IMR-90 (cell line): Measurements from ENCODE around the gene KCNK10. TPM values are rescaled to one million over a fixed set of nuclear protein-coding genes. Genes with fewer than 3 reads are reported as not detected.

Experiments
- ATAC-seq: fragments of 200-7000 bp; cut with Tn5 transposase; 2 replicates; pipeline ENCODE4 v1.9.1; 2020; ENCODE audit warnings: low read depth, mild to moderate bottlenecking, moderate library complexity
- BruUV-seq: library from RNA; stranded (reverse); fragments of 400-500 nt; replicated peaks from 2 replicates; lab custom pipeline; 2021; lab: Mats Ljungman, UMichigan
- CTCF ChIA-PET: fragments of 300-600 bp; formaldehyde crosslinking; extraction: SDS; loops from one replicate; lab custom pipeline; 2021; ENCODE audit warnings: antibody characterized with exemption; lab: Yijun Ruan, JAX
- POLR2A ChIA-PET: fragments of 300-600 bp; sonication (Branson Sonifier 250); formaldehyde crosslinking; loops from one replicate; lab custom pipeline; 2022; ENCODE audit warnings: antibody characterized with exemption; ENCODE audit not compliant: unreplicated experiment; lab: Charles Lee
- DNase-seq: peaks from one replicate; pipeline ENCODE4 v3.0.0; 2013
- H2AFZ ChIP-seq: replicated peaks from 2 replicates; pipeline ENCODE3; 2013; ENCODE audit warnings: low read length, mild to moderate bottlenecking; ENCODE audit not compliant: poor library complexity
- H2AK5ac ChIP-seq: 2 replicates; pipeline ENCODE4 v1.6.1; 2013; ENCODE audit warnings: low read depth, low read length, inconsistent platforms
- H2AK9ac ChIP-seq: replicated peaks from 2 replicates; pipeline ENCODE3; 2013; ENCODE audit warnings: mild to moderate bottlenecking, low read depth, low read length, moderate library complexity; ENCODE audit not compliant: poor library complexity
- H2BK120ac ChIP-seq: 2 replicates; pipeline ENCODE4 v1.6.1; 2013; ENCODE audit warnings: low read depth, low read length, inconsistent platforms
- H2BK15ac ChIP-seq: 3 replicates; pipeline ENCODE4 v1.6.1; 2013; ENCODE audit warnings: low read depth, low read length, inconsistent platforms
- H2BK20ac ChIP-seq: 2 replicates; pipeline ENCODE4 v1.6.1; 2013; ENCODE audit warnings: low read depth, mild to moderate bottlenecking, inconsistent platforms, low read length, moderate library complexity
- H2BK5ac ChIP-seq: 2 replicates; pipeline ENCODE4 v1.6.1; 2013; ENCODE audit warnings: mild to moderate bottlenecking, low read depth, low read length, inconsistent platforms; ENCODE audit not compliant: poor library complexity, severe bottlenecking
- H3K14ac ChIP-seq: replicated peaks from 2 replicates; pipeline ENCODE4 v1.6.1; 2013; ENCODE audit warnings: low read depth, low read length, inconsistent platforms
- H3K18ac ChIP-seq: 2 replicates; pipeline ENCODE4 v1.6.1; 2013; ENCODE audit warnings: low read depth, low read length, control low read depth
- H3K23ac ChIP-seq: 2 replicates; pipeline ENCODE4 v1.6.1; 2013; ENCODE audit warnings: low read depth, low read length, inconsistent platforms
- H3K27ac ChIP-seq: 2 replicates; pipeline ENCODE4 v1.5.1; 2013; ENCODE audit warnings: mild to moderate bottlenecking, control low read depth, low read length; ENCODE audit not compliant: insufficient read depth
- H3K27me3 ChIP-seq: 2 replicates; pipeline ENCODE4 v1.6.1; 2013; ENCODE audit warnings: low read length; ENCODE audit not compliant: control insufficient read depth, insufficient read depth
- H3K36me3 ChIP-seq: 2 replicates; pipeline ENCODE4 v1.6.1; 2013; ENCODE audit warnings: low read length, mixed read lengths; ENCODE audit not compliant: control insufficient read depth, insufficient read depth
- H3K4ac ChIP-seq: 2 replicates; pipeline ENCODE4 v1.6.1; 2013; ENCODE audit warnings: low read depth, low read length, inconsistent platforms
- H3K4me1 ChIP-seq: 2 replicates; pipeline ENCODE4 v1.6.1; 2013; ENCODE audit warnings: low read length, mixed read lengths; ENCODE audit not compliant: control insufficient read depth, insufficient read depth
- H3K4me2 ChIP-seq: 2 replicates; pipeline ENCODE4 v1.6.1; 2013; ENCODE audit warnings: low read depth, mild to moderate bottlenecking, control low read depth, low read length, moderate library complexity
- H3K4me3 ChIP-seq: 2 replicates; pipeline ENCODE4 v1.5.1; 2013; ENCODE audit warnings: low read depth, mild to moderate bottlenecking, control low read depth, low read length, moderate library complexity; ENCODE audit not compliant: insufficient read depth
- H3K56ac ChIP-seq: 2 replicates; pipeline ENCODE4 v1.6.1; 2013; ENCODE audit warnings: low read length, inconsistent platforms; ENCODE audit not compliant: insufficient read depth; ENCODE audit errors: extremely low read depth
- H3K79me1 ChIP-seq, 2 experiments: 2 replicates each; pipeline ENCODE4 v1.6.1; 2013; ENCODE audit warnings: low read length in 2 of 2, inconsistent platforms in 1 of 2, low read depth in 1 of 2
- H3K9ac ChIP-seq: 2 replicates; pipeline ENCODE4 v1.6.1; 2013; ENCODE audit warnings: low read depth, low read length, control low read depth
- H3K9me1 ChIP-seq: 2 replicates; pipeline ENCODE4 v1.6.1; 2013; ENCODE audit warnings: low read length, inconsistent platforms; ENCODE audit not compliant: insufficient read depth
- H3K9me3 ChIP-seq: 2 replicates; pipeline ENCODE4 v1.6.1; 2013; ENCODE audit warnings: low read length; ENCODE audit not compliant: control insufficient read depth, insufficient read depth
- H4K20me1 ChIP-seq: 2 replicates; pipeline ENCODE4 v1.6.1; 2013; ENCODE audit warnings: low read length, inconsistent platforms; ENCODE audit not compliant: insufficient read depth
- H4K5ac ChIP-seq: 2 replicates; pipeline ENCODE4 v1.6.1; 2013; ENCODE audit warnings: mild to moderate bottlenecking, low read depth, low read length, control low read depth
- H4K8ac ChIP-seq, 2 experiments: 2 replicates each; pipeline ENCODE4 v1.6.1; 2013; ENCODE audit warnings: low read depth in 2 of 2, low read length in 2 of 2, control low read depth in 1 of 2, inconsistent platforms in 1 of 2
- H4K91ac ChIP-seq: 2 replicates; pipeline ENCODE4 v1.6.1; 2013; ENCODE audit warnings: low read depth, low read length, inconsistent platforms; ENCODE audit not compliant: insufficient read depth
- BHLHE40 ChIP-seq: fragments of 150-350 bp; IDR thresholded peaks from 2 replicates; pipeline ENCODE4 v1.6.1; 2016; ENCODE audit warnings: mild to moderate bottlenecking, low read depth, low read length
- CEBPB ChIP-seq: IDR thresholded peaks from 2 replicates; pipeline ENCODE4 v1.6.1; 2012; ENCODE audit warnings: low read depth, low read length, improper control_type of control experiment
- CHD1 ChIP-seq: IDR thresholded peaks from 2 replicates; pipeline ENCODE4 v1.6.1; 2012; ENCODE audit warnings: low read depth, low read length, improper control_type of control experiment
- FOS ChIP-seq: fragments of 150-350 bp; IDR thresholded peaks from 2 replicates; pipeline ENCODE4 v1.6.1; 2016; ENCODE audit warnings: low read depth, low read length
- MAFK ChIP-seq: IDR thresholded peaks from 2 replicates; pipeline ENCODE4 v1.6.1; 2012; ENCODE audit warnings: low read depth, low read length, improper control_type of control experiment
- MAZ ChIP-seq: IDR thresholded peaks from 2 replicates; pipeline ENCODE4 v1.6.1; 2012; ENCODE audit warnings: low read depth, mild to moderate bottlenecking, low read length, improper control_type of control experiment, moderate library complexity, borderline replicate concordance
- MXI1 ChIP-seq: IDR thresholded peaks from 2 replicates; pipeline ENCODE4 v1.6.1; 2012; ENCODE audit warnings: low read depth, mild to moderate bottlenecking, low read length, moderate library complexity, borderline replicate concordance
- NFE2L2 ChIP-seq: fragments of 150-350 bp; IDR thresholded peaks from 2 replicates; pipeline ENCODE4 v1.6.1; 2016; ENCODE audit warnings: low read depth, mild to moderate bottlenecking, low read length
- POLR2A ChIP-seq: IDR thresholded peaks from 2 replicates; pipeline ENCODE4 v1.6.1; 2012; ENCODE audit warnings: mild to moderate bottlenecking, low read depth, low read length
- RAD21 ChIP-seq: IDR thresholded peaks from 2 replicates; pipeline ENCODE4 v1.6.1; 2012; ENCODE audit warnings: low read length, improper control_type of control experiment
- RCOR1 ChIP-seq: IDR thresholded peaks from 2 replicates; pipeline ENCODE4 v1.6.1; 2012; ENCODE audit warnings: mild to moderate bottlenecking, low read length, improper control_type of control experiment; ENCODE audit not compliant: insufficient replicate concordance
- RFX5 ChIP-seq: IDR thresholded peaks from 2 replicates; pipeline ENCODE4 v1.8.0; 2012; ENCODE audit warnings: low read depth, mild to moderate bottlenecking, low read length, moderate library complexity
- SMC3 ChIP-seq: fragments of 150-350 bp; IDR thresholded peaks from 2 replicates; pipeline ENCODE4 v1.6.1; 2016; ENCODE audit warnings: low read depth, mild to moderate bottlenecking, antibody characterized with exemption, low read length, moderate library complexity
- WGBS, 2 experiments: methylation state at CpG; one replicate each; pipeline versions ENCODE4 v1.1.5 to v1.1.7; 2013; ENCODE audit warnings: missing lambda C conversion rate in 2 of 2; ENCODE audit not compliant: insufficient read length in 1 of 2; ENCODE audit errors: extremely low coverage in 2 of 2; 5-methylcytosine and 5-hydroxymethylcytosine counted together
- dilution Hi-C: fragments of 300-500 bp; cut with HindIII; formaldehyde crosslinking; loops from one replicate; pipeline ENCODE4 v1.14.3; 2018; ENCODE audit warnings: low sequenced_read_pairs; ENCODE audit not compliant: unreplicated experiment
- in situ Hi-C: fragments of 300-500 bp; cut with MboI; formaldehyde crosslinking; loops from 3 replicates; pipeline ENCODE4 v1.14.3; 2019; ENCODE audit warnings: low sequenced_read_pairs, inconsistent platforms, mixed read lengths
- intact Hi-C: fragments of 100-400 bp; cut with micrococcal nuclease; formaldehyde crosslinking; loops from 2 replicates; pipeline ENCODE4 v1.10.0; 2022
- polyA plus RNA-seq, 3 experiments: library from polyadenylated mRNA; depleted of rRNA; stranded (reverse); fragments of >200 nt; gene quantifications; 2 replicates each; pipeline ENCODE4 v1.2.3, GENCODE V29; 2012; ENCODE audit warnings: low replicate concordance in 1 of 3
- total RNA-seq: library from RNA; depleted of rRNA; stranded (reverse); fragments of >200 nt; gene quantifications from 2 replicates; pipeline ENCODE4 v1.2.3, GENCODE V29; 2012
- TF ChIP-seq, protein P1 (sequence below): fragments of 150-350 bp; IDR thresholded peaks from 2 replicates; pipeline ENCODE4 v1.6.1; 2017; ENCODE audit warnings: mild to moderate bottlenecking, antibody characterized with exemption, low read length, low read depth
- TF ChIP-seq, protein P2 (sequence below): fragments of 150-350 bp; IDR thresholded peaks from 2 replicates; pipeline ENCODE4 v1.6.1; 2016; ENCODE audit warnings: low read depth, mild to moderate bottlenecking, low read length, moderate library complexity, borderline replicate concordance
- TF ChIP-seq, protein P3 (sequence below): conservative IDR thresholded peaks from 2 replicates; pipeline ENCODE4 v1.5.1; 2012; ENCODE audit warnings: mild to moderate bottlenecking, low read depth, low read length, improper control_type of control experiment

The KCNK10 gene
- total and polyA plus RNA-seq, 2 of the 4 experiments (the other 2 are of a cell fraction): not detected

- H3K18ac ChIP-seq: no peak overlapping the region
- H3K23ac ChIP-seq: no peak overlapping the region
- no peak overlapping the region for H2BK120ac ChIP-seq
- H3K4ac ChIP-seq: no peak overlapping the region
- no peaks in the 10 kb centered on the region for H3K9me3 ChIP-seq
- H3K9me1 ChIP-seq: no peaks in the 10 kb centered on the region
- H2BK15ac ChIP-seq: no peak overlapping the region
- no CpG with 5 or more reads among the region's 1 CpG for WGBS, 2 experiments
- no peaks in the 10 kb centered on the region for H3K79me1 ChIP-seq
- no peak overlapping the region for H4K8ac ChIP-seq
- dilution Hi-C loops (no loop called here), intact Hi-C loops (no loop called here), in situ Hi-C loops (no loop called here)
- H4K91ac ChIP-seq: no peak overlapping the region
- H3K36me3 ChIP-seq: no peaks in the 10 kb centered on the region
- no peaks in the 10 kb centered on the region for H3K27me3 ChIP-seq
- H2AK5ac ChIP-seq: no peak overlapping the region
- H2BK5ac ChIP-seq: no peak overlapping the region
- no peaks in the 10 kb centered on the region for H3K4me1 ChIP-seq
- H2AFZ ChIP-seq: no peak overlapping the region
- H2BK20ac ChIP-seq: no peak overlapping the region
- TF ChIP-seq MAFK (no peak), FOS (no peak), CEBPB (no peak), MAZ (no peak), MXI1 (no peak), RCOR1 (no peak), RAD21 (no peak), NFE2L2 (no peak), SMC3 (no peak), CHD1 (no peak), POLR2A (no peak), RFX5 (no peak), BHLHE40 (no peak)
- TF ChIP-seq, protein P1, sequence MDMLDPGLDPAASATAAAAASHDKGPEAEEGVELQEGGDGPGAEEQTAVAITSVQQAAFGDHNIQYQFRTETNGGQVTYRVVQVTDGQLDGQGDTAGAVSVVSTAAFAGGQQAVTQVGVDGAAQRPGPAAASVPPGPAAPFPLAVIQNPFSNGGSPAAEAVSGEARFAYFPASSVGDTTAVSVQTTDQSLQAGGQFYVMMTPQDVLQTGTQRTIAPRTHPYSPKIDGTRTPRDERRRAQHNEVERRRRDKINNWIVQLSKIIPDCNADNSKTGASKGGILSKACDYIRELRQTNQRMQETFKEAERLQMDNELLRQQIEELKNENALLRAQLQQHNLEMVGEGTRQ: no peak
- TF ChIP-seq, protein P2, sequence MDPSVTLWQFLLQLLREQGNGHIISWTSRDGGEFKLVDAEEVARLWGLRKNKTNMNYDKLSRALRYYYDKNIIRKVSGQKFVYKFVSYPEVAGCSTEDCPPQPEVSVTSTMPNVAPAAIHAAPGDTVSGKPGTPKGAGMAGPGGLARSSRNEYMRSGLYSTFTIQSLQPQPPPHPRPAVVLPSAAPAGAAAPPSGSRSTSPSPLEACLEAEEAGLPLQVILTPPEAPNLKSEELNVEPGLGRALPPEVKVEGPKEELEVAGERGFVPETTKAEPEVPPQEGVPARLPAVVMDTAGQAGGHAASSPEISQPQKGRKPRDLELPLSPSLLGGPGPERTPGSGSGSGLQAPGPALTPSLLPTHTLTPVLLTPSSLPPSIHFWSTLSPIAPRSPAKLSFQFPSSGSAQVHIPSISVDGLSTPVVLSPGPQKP: no peak
- TF ChIP-seq, protein P3, sequence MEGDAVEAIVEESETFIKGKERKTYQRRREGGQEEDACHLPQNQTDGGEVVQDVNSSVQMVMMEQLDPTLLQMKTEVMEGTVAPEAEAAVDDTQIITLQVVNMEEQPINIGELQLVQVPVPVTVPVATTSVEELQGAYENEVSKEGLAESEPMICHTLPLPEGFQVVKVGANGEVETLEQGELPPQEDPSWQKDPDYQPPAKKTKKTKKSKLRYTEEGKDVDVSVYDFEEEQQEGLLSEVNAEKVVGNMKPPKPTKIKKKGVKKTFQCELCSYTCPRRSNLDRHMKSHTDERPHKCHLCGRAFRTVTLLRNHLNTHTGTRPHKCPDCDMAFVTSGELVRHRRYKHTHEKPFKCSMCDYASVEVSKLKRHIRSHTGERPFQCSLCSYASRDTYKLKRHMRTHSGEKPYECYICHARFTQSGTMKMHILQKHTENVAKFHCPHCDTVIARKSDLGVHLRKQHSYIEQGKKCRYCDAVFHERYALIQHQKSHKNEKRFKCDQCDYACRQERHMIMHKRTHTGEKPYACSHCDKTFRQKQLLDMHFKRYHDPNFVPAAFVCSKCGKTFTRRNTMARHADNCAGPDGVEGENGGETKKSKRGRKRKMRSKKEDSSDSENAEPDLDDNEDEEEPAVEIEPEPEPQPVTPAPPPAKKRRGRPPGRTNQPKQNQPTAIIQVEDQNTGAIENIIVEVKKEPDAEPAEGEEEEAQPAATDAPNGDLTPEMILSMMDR: no peak
- no peak overlapping the region for H2AK9ac ChIP-seq
- no peak overlapping the region for H3K14ac ChIP-seq
- H3K4me3 ChIP-seq: no peak overlapping the region
- ATAC-seq (no peak), DNase-seq (no peak)
- ChIA-PET POLR2A (no interaction called here), CTCF (no interaction called here)
- H3K9ac ChIP-seq: no peak overlapping the region
- BruUV-seq: no TSS peak
- no peak overlapping the region for H3K4me2 ChIP-seq
- no peak overlapping the region for H3K27ac ChIP-seq
- no peak overlapping the region for H4K5ac ChIP-seq
- no peaks in the 10 kb centered on the region for H4K20me1 ChIP-seq
- no peak overlapping the region for H3K56ac ChIP-seq
Observed at GRCh38 chr14:88156127-88156526, 166.9 kb downstream of the KCNK10 start.
